GM13977 (cell line): ENCODE measurements around the gene MLLT1.
"Not testable (repeated sequence)": the region's sequence is repeated elsewhere in the genome, so short reads cannot be mapped to it uniquely, and the experiment has no call there.

Experiments
- DNase-seq: peaks from one replicate; pipeline ENCODE4 v3.0.0; 2012; ENCODE audit warnings: low spot score
- in situ Hi-C: fragments of 300-500 bp; cut with MboI; formaldehyde crosslinking; loops from one replicate; pipeline ENCODE4 v1.12.0; 2022; ENCODE audit warnings: low sequenced_read_pairs, low pct_unique_long_range_greater_than_20kb, mixed read lengths, inconsistent platforms; ENCODE audit not compliant: unreplicated experiment
- TF ChIP-seq, protein P1 (sequence below): IDR thresholded peaks from 2 replicates; pipeline ENCODE4 v1.5.1; 2012; ENCODE audit warnings: mild to moderate bottlenecking, control low read depth; ENCODE audit not compliant: insufficient read depth; ENCODE audit errors: extremely low read depth, missing control alignments

Gene MLLT1

DNA sequence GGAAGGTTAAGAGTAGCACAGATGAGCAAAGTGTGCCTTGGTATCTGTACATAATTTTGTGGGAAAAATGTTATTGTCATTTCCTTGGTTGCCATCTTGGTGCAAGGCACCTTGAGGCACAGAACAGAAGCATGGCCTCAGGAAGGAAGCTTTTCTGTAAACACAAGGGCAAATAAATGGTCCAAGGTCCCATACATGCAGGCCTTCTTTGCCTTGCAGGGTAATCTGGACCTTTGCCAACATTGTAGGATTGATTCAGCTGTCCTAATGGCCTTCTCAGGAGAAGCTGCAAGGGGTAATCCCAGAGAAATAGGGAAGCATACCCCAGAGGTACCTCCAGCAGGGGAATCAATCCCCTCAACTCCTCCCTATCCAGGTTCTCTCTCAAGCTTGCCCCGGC, 9.0 kb upstream of the MLLT1 start:
- TF ChIP-seq, protein P1, sequence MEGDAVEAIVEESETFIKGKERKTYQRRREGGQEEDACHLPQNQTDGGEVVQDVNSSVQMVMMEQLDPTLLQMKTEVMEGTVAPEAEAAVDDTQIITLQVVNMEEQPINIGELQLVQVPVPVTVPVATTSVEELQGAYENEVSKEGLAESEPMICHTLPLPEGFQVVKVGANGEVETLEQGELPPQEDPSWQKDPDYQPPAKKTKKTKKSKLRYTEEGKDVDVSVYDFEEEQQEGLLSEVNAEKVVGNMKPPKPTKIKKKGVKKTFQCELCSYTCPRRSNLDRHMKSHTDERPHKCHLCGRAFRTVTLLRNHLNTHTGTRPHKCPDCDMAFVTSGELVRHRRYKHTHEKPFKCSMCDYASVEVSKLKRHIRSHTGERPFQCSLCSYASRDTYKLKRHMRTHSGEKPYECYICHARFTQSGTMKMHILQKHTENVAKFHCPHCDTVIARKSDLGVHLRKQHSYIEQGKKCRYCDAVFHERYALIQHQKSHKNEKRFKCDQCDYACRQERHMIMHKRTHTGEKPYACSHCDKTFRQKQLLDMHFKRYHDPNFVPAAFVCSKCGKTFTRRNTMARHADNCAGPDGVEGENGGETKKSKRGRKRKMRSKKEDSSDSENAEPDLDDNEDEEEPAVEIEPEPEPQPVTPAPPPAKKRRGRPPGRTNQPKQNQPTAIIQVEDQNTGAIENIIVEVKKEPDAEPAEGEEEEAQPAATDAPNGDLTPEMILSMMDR, result no peak
- in situ Hi-C loops, result no loop called here
- DNase-seq, result no peak

- no peak for DNase-seq
- TF ChIP-seq, protein P1, result no peak
- in situ Hi-C loops, result no loop called here
Measured at GRCh38 chr19:6287269-6287885, 7.6 kb upstream of the MLLT1 start.

- DNase-seq, result no peak
- TF ChIP-seq, protein P1, result no peak
- in situ Hi-C loops, result no loop called here
Measured at GRCh38 chr19:6286676-6287075, 6.9 kb upstream of the MLLT1 start.

DNA sequence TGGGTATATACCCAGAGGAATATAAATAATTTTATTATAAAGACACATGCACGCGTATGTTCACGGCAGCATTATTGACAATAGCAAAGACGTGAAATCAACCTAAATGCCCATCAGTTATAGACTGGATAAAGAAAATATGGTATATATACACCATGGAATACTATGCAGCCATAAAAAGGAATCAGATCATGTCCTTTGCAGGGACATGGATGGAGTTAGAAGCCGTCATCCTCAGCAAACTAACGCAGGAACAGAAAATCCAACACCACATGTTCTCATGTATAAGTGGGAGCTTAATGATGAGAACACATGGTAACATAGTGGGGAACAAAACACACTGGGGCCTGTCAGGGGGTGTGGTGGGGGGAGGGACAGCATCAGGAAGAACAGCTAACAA, 2.6 kb upstream of the MLLT1 start:
- DNase-seq, in situ Hi-C loops: not testable (repeated sequence)

DNA sequence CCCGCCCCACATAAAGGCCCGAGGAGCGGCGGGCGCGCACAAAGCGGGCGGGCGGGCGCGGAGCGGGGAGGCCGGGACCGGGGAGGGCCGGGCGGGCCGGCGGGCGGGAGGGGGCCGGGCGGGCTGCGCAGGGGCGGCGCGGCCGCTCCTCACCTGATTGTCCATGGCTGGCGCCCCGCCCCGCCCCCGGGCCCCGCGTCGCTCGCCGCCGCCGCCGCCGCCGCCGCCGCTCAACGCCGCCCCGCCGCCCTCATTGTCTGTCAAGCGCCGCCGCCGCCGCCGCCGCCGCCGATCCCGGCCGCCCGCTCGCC, 200 bp downstream of the MLLT1 start:
- TF ChIP-seq, protein P1, result no peak
- in situ Hi-C loops, result no loop called here
- DNase-seq, result no peak

DNA sequence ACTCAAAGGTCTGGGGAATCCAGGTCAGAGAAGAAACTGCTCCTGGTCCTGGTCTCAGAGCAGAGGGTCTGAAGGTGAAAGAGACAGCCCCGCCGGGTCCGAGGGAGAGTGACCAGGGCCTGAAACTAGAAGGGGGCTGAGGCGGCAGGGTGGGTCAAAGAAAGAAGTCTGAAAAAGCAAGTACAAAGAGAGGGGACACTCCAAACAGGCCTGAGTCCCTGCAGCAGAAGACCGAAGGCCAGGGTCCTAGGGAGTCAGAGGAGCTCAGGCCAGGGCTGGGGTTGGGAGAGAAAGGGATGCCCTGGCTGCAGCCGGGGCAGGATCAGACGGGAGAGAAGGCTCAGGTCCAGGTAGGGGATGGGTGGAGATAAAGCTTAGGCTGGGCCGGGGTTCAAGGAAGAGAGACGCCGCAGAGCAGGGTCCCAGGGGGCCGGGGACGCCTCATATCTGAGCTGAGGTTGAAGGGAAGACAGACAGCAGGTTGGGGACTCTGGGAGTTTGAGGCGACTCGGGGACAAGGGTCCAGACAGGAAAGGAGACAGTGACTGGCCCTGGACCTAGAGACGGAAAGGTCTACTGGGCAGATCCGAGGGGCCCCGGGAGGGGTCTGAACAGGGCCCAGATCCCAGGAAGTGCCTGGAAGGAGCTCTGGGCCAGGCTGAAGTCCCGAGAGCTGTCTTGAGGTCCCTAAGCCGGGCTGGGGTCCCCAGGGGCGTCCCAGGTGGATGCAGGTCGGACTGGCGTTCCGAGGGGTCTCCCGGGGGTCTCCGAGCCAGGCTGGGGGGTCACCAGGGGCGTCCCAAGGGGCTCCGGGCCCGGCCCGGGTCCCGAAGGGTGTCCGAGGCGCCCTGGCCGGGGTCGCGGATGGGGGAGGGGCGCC, 795 bp downstream of the MLLT1 start:
- peak; percentile 41 for DNase-seq
- TF ChIP-seq, protein P1, result no peak
- in situ Hi-C loops, result no loop called here

DNA sequence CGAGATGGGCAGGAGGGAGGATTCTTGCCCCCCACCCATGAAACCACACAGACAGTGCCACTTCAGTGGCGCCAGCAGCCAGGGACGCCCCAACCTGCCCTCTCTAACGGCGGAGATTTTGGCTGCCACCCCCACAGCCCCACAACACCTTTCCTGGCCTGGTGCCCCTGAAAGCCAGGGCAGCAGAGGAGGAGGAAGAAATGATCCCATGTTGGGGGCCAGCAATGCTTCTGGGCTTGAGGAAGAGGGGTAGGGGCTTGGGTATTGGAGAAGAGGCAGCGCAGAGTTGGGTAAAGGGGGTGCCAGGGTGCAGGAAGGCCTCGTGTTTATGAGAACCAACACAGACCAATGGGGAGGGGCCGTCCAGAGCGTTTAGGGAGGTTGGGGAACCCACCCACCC, 1.7 kb downstream of the MLLT1 start:
- in situ Hi-C loops, result no loop called here
- TF ChIP-seq, protein P1, result no peak
- no peak for DNase-seq
